GM19463 (cell line): ENCODE measurements around the gene AOC1.

Experiments used
- ATAC-seq: cut with Tn5 transposase; IDR thresholded peaks from one replicate; pipeline ENCODE4 v1.9.1; 2021; ENCODE audit warnings: mild to moderate bottlenecking, moderate library complexity; ENCODE audit not compliant: unreplicated experiment

AOC1 gene

DNA sequence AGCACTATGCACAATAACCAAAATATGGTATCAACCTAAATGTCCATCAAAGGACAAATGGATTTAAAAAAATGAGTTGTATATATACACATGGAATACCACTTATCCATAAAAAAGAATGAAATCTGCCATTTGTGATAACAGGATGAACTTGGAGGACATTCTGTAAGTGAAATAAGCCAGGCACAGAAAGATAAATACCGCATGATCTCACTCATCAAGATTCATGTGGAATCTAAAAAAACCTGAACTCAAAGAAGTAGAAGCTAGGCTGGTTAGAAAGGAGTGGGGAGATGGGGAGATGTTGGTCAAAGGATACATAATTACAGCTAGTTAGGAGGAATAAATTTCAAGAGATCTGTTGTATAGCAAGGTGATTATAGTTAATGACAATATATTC is 17.3 kb upstream of the AOC1 start:
- ATAC-seq: no peak

DNA sequence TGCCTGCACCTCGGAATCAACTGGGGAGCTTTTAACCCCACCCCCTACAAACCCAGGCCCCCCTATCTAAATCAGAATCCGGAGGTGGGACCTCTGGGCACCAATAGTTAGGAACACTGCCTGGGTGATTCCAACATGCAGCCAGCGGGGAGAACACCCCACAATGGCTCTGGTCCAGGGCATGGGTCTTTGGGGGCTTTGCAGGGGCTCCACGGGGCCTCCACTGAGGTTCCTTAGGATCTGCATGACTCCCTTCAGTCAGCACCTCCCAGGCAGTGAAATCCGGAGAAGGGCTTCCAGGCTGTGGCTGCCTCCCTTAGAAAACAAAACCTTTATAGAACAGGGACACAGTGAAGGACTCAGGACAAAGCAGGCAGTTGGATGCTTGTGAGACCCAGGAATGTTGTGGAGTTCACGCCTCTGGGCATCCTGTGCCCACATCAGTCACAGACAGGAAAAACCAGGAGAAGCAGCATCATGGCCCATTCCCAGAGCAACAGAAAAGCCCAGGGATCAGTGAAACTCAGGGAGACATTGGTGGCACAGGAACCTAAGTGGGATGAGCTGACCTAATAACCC is 16.5 kb upstream of the AOC1 start:
- ATAC-seq: no peak

- ATAC-seq: no peak
These were observed 13.2 kb upstream of the AOC1 start for GRCh38 chr7:150838965-150839650.

DNA sequence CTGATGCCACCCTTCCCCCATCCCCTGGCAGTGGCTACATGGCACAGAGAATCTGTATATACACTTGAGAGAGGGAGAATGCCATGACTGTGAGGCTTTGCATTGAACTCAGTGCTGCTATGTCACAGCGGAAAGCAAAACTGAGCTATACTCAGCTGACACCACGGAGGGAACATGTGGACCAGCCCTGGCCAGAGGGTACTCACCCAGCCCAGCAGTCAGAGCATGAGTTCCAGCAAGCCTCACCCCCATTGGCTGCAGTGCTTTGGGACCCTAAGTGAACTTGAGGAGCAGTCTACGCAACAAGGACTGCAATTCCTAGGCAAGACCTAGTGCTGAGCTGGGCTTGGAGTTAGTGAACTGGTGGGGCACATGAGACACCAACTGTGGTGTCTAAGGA is 10.3 kb upstream of the AOC1 start:
- no peak for ATAC-seq

DNA sequence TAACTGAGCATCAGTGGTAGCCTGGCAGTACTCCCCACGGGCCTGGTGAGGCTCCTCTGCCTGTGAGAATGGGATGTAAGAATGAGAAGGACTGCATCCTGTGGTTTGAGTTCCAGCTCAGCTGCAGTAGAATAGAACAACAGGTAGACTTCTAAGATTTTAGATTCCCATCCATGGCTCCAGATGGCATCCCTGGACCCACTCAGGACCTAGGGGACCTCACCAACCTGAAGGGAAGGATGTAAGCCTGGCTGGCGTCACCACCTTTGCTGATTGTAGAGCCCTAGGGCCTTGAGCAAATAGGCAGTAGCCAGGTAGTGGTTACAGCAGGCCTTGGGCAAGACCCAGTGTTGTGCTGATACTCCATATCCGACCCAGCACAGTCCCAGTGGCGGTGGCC is 9.6 kb upstream of the AOC1 start:
- ATAC-seq: no peak

DNA sequence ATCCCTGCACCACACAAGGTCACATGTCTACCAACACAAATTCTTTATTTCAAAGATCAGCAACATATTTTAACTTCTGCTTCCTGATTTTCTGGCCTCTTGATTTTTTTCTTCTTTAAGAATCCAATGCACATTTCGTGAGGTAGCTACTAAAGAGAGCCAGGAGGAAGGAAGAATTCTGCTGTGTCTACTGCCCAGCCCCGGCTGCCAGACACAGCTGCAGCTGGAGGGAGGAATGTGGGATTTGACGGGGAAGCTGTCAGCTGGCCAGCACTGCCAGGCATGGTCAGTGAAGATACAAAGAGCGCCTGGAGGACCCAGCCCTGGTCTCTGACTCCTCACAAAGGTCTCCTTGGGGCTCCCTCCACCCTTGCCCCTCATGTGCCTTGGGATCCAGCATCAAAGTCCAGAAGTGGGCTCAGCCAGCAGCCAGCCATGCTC is 6.9 kb upstream of the AOC1 start:
- ATAC-seq: no peak

- no peak for ATAC-seq
These were observed 5.8 kb upstream of the AOC1 start for GRCh38 chr7:150846291-150847115.

- no peak for ATAC-seq
These were observed 4.8 kb upstream of the AOC1 start for GRCh38 chr7:150847536-150847935.

- ATAC-seq: no peak
These were observed 4.2 kb upstream of the AOC1 start for GRCh38 chr7:150848111-150848510.

GRCh38 chr7:150848561-150849115 is 3.7 kb upstream of the AOC1 start:
- ATAC-seq: no peak

DNA sequence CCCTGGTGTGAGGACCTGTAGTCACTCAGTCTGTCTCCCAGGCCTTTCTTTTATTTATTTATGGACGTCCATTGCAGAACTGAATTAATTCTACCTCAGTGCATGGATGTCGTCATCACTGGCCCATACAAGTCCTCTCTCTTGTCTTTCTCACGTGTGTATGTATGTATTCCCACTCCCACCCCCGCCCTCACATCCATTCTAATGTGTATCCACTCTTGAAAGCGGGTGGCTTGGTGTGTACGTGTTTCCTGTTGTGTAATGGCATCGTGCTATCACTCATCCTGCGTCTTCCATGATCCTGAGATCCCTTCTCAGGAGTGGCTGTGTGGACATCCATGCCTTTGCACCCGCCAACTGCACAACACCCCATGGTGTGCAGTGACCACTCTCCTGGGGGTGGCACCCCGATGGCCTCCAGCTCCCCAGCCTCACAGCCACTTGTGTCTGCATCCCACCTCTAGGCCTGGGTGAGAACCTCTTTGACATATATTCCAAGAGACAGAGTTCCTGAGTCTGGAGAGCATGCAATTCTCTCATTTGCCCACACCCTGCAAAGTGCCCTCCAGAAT is 3.0 kb upstream of the AOC1 start:
- no peak for ATAC-seq

DNA sequence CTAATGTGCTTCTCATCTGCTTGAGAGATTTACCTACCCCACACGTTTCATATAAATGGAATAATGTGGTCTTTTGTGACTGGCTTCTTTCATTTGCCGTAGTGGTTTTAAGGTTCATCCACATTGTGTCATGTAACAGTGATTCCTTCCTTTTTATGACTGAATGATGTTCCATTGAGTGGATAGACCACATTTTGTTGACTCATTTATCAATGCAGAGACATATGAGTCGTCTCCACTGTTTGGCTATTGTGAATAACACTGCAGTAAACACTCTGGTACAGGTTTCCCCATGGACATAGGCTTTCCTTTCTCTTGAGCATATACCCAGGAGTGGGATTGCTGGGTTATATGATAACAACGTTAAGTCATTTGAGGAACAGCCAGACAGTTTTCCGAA is 2.0 kb upstream of the AOC1 start:
- ATAC-seq: no peak

GRCh38 chr7:150851492-150852370 is 586 bp upstream of the AOC1 start:
- ATAC-seq: no peak

GRCh38 chr7:150854066-150855000 is 2.0 kb downstream of the AOC1 start:
- no peak for ATAC-seq

- no peak for ATAC-seq
These were observed 2.7 kb downstream of the AOC1 start for GRCh38 chr7:150855046-150855445.

- ATAC-seq: no peak
These were observed 3.4 kb downstream of the AOC1 start for GRCh38 chr7:150855476-150856302.

DNA sequence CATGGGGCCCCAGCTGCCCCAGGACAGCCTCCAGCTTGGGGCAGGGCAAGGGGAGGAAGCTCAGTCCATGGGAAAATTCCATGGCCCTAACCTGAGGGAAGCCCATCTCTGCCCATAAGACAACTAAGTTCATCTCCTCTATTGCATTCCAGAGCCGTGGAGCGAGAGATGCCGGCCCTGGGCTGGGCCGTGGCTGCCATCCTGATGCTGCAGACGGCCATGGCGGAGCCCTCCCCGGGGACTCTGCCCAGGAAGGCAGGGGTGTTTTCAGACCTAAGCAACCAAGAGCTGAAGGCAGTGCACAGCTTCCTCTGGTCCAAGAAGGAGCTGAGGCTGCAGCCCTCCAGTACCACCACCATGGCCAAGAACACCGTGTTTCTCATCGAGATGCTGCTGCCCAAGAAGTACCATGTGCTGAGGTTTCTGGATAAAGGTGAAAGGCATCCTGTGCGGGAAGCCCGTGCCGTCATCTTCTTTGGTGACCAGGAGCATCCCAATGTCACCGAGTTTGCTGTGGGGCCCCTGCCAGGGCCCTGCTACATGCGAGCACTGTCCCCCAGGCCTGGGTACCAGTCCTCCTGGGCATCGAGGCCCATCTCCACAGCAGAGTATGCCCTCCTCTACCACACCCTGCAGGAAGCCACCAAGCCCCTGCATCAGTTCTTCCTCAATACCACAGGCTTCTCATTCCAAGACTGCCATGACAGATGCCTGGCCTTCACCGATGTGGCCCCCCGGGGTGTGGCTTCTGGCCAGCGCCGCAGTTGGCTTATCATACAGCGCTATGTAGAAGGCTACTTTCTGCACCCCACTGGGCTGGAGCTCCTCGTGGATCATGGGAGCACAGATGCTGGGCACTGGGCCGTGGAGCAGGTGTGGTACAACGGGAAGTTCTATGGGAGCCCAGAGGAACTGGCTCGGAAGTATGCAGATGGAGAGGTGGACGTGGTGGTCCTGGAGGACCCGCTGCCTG is 4.3 kb downstream of the AOC1 start:
- no peak for ATAC-seq
